Measurements from ENCODE around the gene ZNF32. TPM values are rescaled to one million over a fixed set of nuclear protein-coding genes. Genes with fewer than 3 reads are reported as not detected.

The ZNF32 gene
- total RNA-seq, 2 experiments from 2014 or later: 18.7 to 19.5 TPM

- ChIA-PET CTCF (no interaction called here), POLR2A (no interaction called here)
- no peak for DNase-seq
- TF ChIP-seq CTCF (IDR thresholded peaks at IDR 0.05): no peak
- no peak overlapping the region for H3K27ac ChIP-seq (ENCODE audit: low read depth in 1 of 2, low read length in 2 of 2)
- ATAC-seq (ENCODE audit: poor library complexity): no peak
- Mint-ChIP-seq H3K4me1 (ENCODE audit: low read depth) (peaks cover 2% of the 10 kb centered on the region), H3K9me3 (peaks cover 16% of the 10 kb centered on the region), H3K27me3 (no peaks in the 10 kb centered on the region), H3K4me3 (no peak overlapping the region), H3K36me3 (ENCODE audit: low read depth) (peaks cover 83% of the 10 kb centered on the region), H3K27ac (no peak overlapping the region)
- H3K27me3 ChIP-seq (ENCODE audit: control insufficient read depth in 1 of 2, insufficient read depth in 2 of 2, low read length in 2 of 2): no peaks in the 10 kb centered on the region
- peaks cover 34% of the 10 kb centered on the region for H3K36me3 ChIP-seq (ENCODE audit: insufficient read depth, low read length)
- no peak overlapping the region for H3K4me3 ChIP-seq (ENCODE audit: low read length)
- intact Hi-C loops (cut with DNase I, micrococcal nuclease): no loop called here
- H3K4me1 ChIP-seq (ENCODE audit: insufficient read depth, low read length): no peaks in the 10 kb centered on the region
- H3K9me3 ChIP-seq (ENCODE audit: control insufficient read depth in 1 of 2, insufficient read depth in 1 of 2, low read length in 2 of 2): peaks cover 27 to 45% of the 10 kb centered on the region in 2 experiments
Measured at GRCh38 chr10:43616697-43617370, 31.8 kb downstream of the ZNF32 start.

DNA sequence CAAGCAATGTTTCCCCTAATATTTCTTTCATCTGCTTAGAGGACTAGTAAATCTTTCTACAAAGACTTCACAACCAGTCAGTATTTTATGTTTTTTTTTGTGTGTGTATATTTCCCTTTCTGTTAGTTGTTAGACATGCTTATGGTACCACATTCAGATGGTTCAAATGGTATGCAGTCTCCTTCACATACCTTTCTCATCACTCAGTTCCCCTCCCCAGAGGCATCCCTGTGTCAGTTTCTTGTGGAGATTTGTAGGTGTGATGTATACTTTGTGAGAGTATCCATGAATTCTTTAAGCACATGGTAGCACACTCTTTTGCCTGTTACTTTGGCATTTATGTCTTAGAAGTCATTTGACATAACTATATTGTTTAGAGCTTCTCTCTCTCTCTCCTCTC is 38.0 kb downstream of the ZNF32 start:
- no peaks in the 10 kb centered on the region for H3K27me3 Mint-ChIP-seq
- Histone ChIP-seq H3K4me1 (ENCODE audit: insufficient read depth, low read length) (peaks cover 15% of the 10 kb centered on the region), H3K9me3 (ENCODE audit: control insufficient read depth in 1 of 2, insufficient read depth in 1 of 2, low read length in 2 of 2) (peaks cover 0 to 14% of the 10 kb centered on the region in 2 experiments), H3K27me3 (ENCODE audit: control insufficient read depth in 1 of 2, insufficient read depth in 2 of 2, low read length in 2 of 2) (no peaks in the 10 kb centered on the region), H3K27ac (ENCODE audit: low read depth in 1 of 2, low read length in 2 of 2) (no peak overlapping the region), H3K36me3 (ENCODE audit: insufficient read depth, low read length) (peaks cover 32% of the 10 kb centered on the region), H3K4me3 (ENCODE audit: low read length) (no peak overlapping the region)
- no peak for DNase-seq
- POLR2A ChIA-PET: no interaction called here
- peaks cover 40% of the 10 kb centered on the region for H3K4me1 Mint-ChIP-seq (ENCODE audit: low read depth)
- peaks cover 83% of the 10 kb centered on the region for H3K36me3 Mint-ChIP-seq (ENCODE audit: low read depth)
- ATAC-seq (ENCODE audit: poor library complexity): no peak
- intact Hi-C loops (cut with DNase I, micrococcal nuclease): no loop called here
- H3K9me3 Mint-ChIP-seq: peaks cover 6% of the 10 kb centered on the region
- H3K27ac Mint-ChIP-seq: no peak overlapping the region
- CTCF ChIA-PET: no interaction called here
- H3K4me3 Mint-ChIP-seq: no peak overlapping the region
- no peak for TF ChIP-seq CTCF (IDR thresholded peaks at IDR 0.05)

- peak overlapping the region; percentile 81 for H3K4me3 ChIP-seq (ENCODE audit: low read length)
- H3K36me3 Mint-ChIP-seq (ENCODE audit: low read depth): peaks cover 49% of the 10 kb centered on the region
- H3K27ac ChIP-seq (ENCODE audit: low read depth in 1 of 2, low read length in 2 of 2): no peak overlapping the region
- H3K27me3 Mint-ChIP-seq: no peaks in the 10 kb centered on the region
- H3K9me3 Mint-ChIP-seq: no peaks in the 10 kb centered on the region
- no peaks in the 10 kb centered on the region for H3K9me3 ChIP-seq (ENCODE audit: control insufficient read depth in 1 of 2, insufficient read depth in 1 of 2, low read length in 2 of 2)
- TF ChIP-seq CTCF (IDR thresholded peaks at IDR 0.05): no peak
- CTCF ChIA-PET: interaction anchor here (0.6 kb wide), 1 partner anchor 1006 kb away, joined by 4 read pairs; no protein-coding TSS in a partner anchor
- H3K4me1 Mint-ChIP-seq (ENCODE audit: low read depth): peaks cover 41% of the 10 kb centered on the region
- DNase-seq: no peak
- H3K27me3 ChIP-seq (ENCODE audit: control insufficient read depth in 1 of 2, insufficient read depth in 2 of 2, low read length in 2 of 2): no peaks in the 10 kb centered on the region
- H3K4me1 ChIP-seq (ENCODE audit: insufficient read depth, low read length): peaks cover 15% of the 10 kb centered on the region
- H3K27ac Mint-ChIP-seq: no peak overlapping the region
- H3K4me3 Mint-ChIP-seq: peak overlapping the region; percentile 89
- no peak for ATAC-seq (ENCODE audit: poor library complexity)
- POLR2A ChIA-PET: interaction anchor here (0.8 to 2.3 kb wide), 3 partner anchors 12 to 42 kb away, joined by 3 to 18 read pairs (median 5); partner anchors contain the start of genes ZNF239 and ZNF32
- intact Hi-C loops (cut with DNase I, micrococcal nuclease): loop anchor here in 1 of 2 experiments (10.0 kb wide), 1 partner anchor 822 kb away; the partner anchor contains the start of gene BMS1
- H3K36me3 ChIP-seq (ENCODE audit: insufficient read depth, low read length): peaks cover 12% of the 10 kb centered on the region
Measured at GRCh38 chr10:43607199-43607573, 41.5 kb downstream of the ZNF32 start.

Measured in CD4-positive, alpha-beta T cell (primary cell).